ENCODE results near the gene KCNK17. TPM values are rescaled to one million over a fixed set of nuclear protein-coding genes. Genes with fewer than 3 reads are reported as not detected.

Gene KCNK17
- polyA plus RNA-seq, 3 donors = not detected

- no peak overlapping the region for H3K27ac ChIP-seq (ENCODE audit: low read depth in 1 of 2, low read length in 2 of 2)
- no peak overlapping the region for H3K4me2 ChIP-seq (replicated peaks; ENCODE audit: extremely low read depth, low read length, poor library complexity, severe bottlenecking)
- no peak overlapping the region for H3K9ac ChIP-seq (ENCODE audit: insufficient read depth, low read length, poor library complexity, severe bottlenecking)
- no peaks in the 10 kb centered on the region for H3K36me3 ChIP-seq (replicated peaks in 1 of 2; ENCODE audit: control insufficient read depth in 1 of 2, insufficient read depth in 2 of 2, low read length in 2 of 2)
- no peak for TF ChIP-seq CTCF (IDR thresholded peaks at IDR 0.05)
- Mint-ChIP-seq H3K27ac (no peak overlapping the region), H3K27me3 (ENCODE audit: low read depth in 3 of 3) (peaks cover 10 to 21% (median 13%) of the 10 kb centered on the region in 3 donors), H3K4me3 (no peak overlapping the region), H3K9me3 (peaks cover 0 to 1% (median 0%) of the 10 kb centered on the region in 7 donors), H3K36me3 (no peaks in the 10 kb centered on the region), H3K4me1 (peaks cover 19% of the 10 kb centered on the region)
- H3K9me3 ChIP-seq (replicated peaks in 1 of 2; ENCODE audit: control insufficient read depth in 1 of 2, insufficient read depth in 1 of 2, low read length in 2 of 2) = no peaks in the 10 kb centered on the region
- no peaks in the 10 kb centered on the region for H4K20me1 ChIP-seq (ENCODE audit: insufficient read depth, low read length)
- peaks cover 0 to 3% of the 10 kb centered on the region in 2 donors for H3K27me3 ChIP-seq (ENCODE audit: control insufficient read depth in 2 of 2, insufficient read depth in 2 of 2, low read length in 2 of 2)
- H3K79me2 ChIP-seq (ENCODE audit: insufficient read depth, low read length) = no peaks in the 10 kb centered on the region
- no peak overlapping the region for H2AFZ ChIP-seq (ENCODE audit: insufficient read depth, low read depth, low read length, poor library complexity, severe bottlenecking)
- no peak overlapping the region for H3K4me3 ChIP-seq (replicated peaks in 1 of 3; ENCODE audit: low read depth in 2 of 3, low read length in 3 of 3)
- WGBS (ENCODE audit: insufficient coverage) = 83% methylated on average over 1 of the region's 5 CpGs
- intact Hi-C loops (cut with micrococcal nuclease) = no loop called here
- peaks cover 13% of the 10 kb centered on the region in 2 donors for H3K4me1 ChIP-seq (ENCODE audit: control insufficient read depth in 1 of 2, insufficient read depth in 2 of 2, low read length in 2 of 2)
- no peak for DNase-seq
These were observed 13.3 kb upstream of the KCNK17 start for GRCh38 chr6:39327507-39327906.

DNA sequence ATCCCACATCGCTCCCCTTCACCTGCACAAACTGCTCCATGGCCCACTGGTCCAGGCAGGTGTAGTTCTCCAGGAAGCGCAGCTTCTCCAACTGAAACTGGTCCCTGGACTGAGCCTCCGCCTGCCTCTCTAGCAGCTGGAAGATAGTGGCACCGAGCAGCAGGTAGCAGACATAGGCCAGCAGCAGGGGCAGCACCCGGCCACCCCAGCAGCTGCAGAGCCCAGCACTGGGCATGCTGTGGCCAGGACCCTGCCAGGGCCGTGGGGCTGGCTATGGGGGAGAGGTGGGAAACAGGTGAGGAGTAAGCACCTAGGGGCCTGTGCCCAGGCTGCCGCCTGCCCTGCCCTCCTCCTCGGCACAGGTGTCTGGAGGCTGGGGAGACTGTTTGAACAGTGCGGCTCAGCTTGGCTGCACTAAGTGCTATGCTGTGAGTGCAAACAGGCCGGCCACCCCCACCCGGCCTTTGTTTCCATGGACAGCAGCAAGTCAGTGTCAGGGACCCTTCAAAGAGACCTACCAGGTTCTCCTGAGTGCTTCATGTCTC lies 8.2 kb upstream of the KCNK17 start, which contains the start of gene KCNK16:
KCNK16 (minus strand) TSS at position 397 of the 545 bp plus-strand sequence; CDS start at position 235, 162 bp downstream.
- Mint-ChIP-seq H3K4me3 (no peak within 1 kb of the TSS), H3K27ac (no peak within 1 kb of the TSS), H3K36me3 (no peaks in the 10 kb centered on the region), H3K9me3 (peaks cover 0 to 3% (median 0%) of the 10 kb centered on the region in 7 donors), H3K4me1 (peaks cover 6% of the 10 kb centered on the region), H3K27me3 (ENCODE audit: low read depth in 3 of 3) (peaks cover 9 to 28% (median 23%) of the 10 kb centered on the region in 3 donors)
- intact Hi-C loops (cut with micrococcal nuclease) = no loop called here
- H4K20me1 ChIP-seq (ENCODE audit: insufficient read depth, low read length) = no peaks in the 10 kb centered on the region
- H3K4me2 ChIP-seq (replicated peaks; ENCODE audit: extremely low read depth, low read length, poor library complexity, severe bottlenecking) = no peak within 1 kb of the TSS
- no peak within 1 kb of the TSS for H3K9ac ChIP-seq (ENCODE audit: insufficient read depth, low read length, poor library complexity, severe bottlenecking)
- H3K4me3 ChIP-seq (replicated peaks in 1 of 3; ENCODE audit: low read depth in 2 of 3, low read length in 3 of 3) = no peak within 1 kb of the TSS
- H3K4me1 ChIP-seq (ENCODE audit: control insufficient read depth in 1 of 2, insufficient read depth in 2 of 2, low read length in 2 of 2) = no peaks in the 10 kb centered on the region
- no peak within 1 kb of the TSS for H2AFZ ChIP-seq (ENCODE audit: insufficient read depth, low read depth, low read length, poor library complexity, severe bottlenecking)
- no peak within 1 kb of the TSS for H3K27ac ChIP-seq (ENCODE audit: low read depth in 1 of 2, low read length in 2 of 2)
- DNase-seq = no peak
- TF ChIP-seq CTCF (IDR thresholded peaks at IDR 0.05) = no peak
- no peaks in the 10 kb centered on the region for H3K36me3 ChIP-seq (replicated peaks in 1 of 2; ENCODE audit: control insufficient read depth in 1 of 2, insufficient read depth in 2 of 2, low read length in 2 of 2)
- H3K27me3 ChIP-seq (ENCODE audit: control insufficient read depth in 2 of 2, insufficient read depth in 2 of 2, low read length in 2 of 2) = no peaks in the 10 kb centered on the region
- H3K79me2 ChIP-seq (ENCODE audit: insufficient read depth, low read length) = no peaks in the 10 kb centered on the region
- no peaks in the 10 kb centered on the region for H3K9me3 ChIP-seq (replicated peaks in 1 of 2; ENCODE audit: control insufficient read depth in 1 of 2, insufficient read depth in 1 of 2, low read length in 2 of 2)
- 92% methylated on average over 11 of the region's 11 CpGs for WGBS (ENCODE audit: insufficient coverage)
